HG02870 (cell line): ENCODE data around the gene CCNQ.
A peak's percentile ranks its signal among the peaks of the same experiment; 100 is the strongest.

Experiments
- ATAC-seq: cut with Tn5 transposase; IDR thresholded peaks from one replicate; pipeline ENCODE4 v1.9.1; 2021; ENCODE audit warnings: mild to moderate bottlenecking, moderate library complexity; ENCODE audit not compliant: unreplicated experiment

CCNQ gene

DNA sequence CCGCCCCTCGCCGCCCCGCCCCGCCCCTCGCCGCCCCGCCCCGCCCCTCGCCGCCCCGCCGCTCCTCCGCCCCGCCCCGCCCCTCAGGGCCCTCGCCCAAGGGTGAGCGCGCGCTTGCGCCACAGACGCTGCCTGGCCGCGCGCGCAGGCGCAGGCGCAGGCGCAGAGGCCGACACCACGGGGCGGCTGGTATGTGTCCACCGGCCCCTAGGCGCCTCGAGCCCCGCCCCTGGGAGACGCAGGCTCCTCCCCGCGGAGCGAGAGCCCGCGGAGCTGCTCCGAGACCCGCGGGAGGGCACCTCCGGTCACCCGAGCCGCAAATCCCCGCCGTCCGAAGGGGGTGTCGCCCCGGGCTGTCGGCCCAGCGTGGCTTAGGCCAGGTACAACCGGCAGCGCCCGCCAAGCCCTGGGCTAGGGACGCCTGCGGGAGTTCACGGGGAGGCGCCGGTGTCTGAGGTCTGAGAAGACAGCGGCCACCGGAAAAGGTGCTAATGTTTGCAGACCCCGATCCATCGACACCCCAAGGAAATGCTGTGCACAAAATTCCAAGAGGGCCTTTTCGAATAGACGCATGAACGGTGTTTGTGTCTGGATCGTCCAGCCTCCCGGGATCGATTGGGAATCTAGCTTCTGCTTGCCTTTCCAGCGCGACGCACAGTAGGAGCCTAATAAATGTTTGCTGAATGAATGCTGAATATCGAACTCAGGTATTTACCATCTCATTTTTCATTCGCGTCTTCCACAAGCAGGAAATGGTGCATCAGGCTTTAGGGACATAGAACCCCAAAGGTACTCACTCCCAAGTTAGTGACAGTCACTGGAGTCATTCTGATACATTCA lies 473 bp upstream of the CCNQ start:
- ATAC-seq = peak; percentile 74

DNA sequence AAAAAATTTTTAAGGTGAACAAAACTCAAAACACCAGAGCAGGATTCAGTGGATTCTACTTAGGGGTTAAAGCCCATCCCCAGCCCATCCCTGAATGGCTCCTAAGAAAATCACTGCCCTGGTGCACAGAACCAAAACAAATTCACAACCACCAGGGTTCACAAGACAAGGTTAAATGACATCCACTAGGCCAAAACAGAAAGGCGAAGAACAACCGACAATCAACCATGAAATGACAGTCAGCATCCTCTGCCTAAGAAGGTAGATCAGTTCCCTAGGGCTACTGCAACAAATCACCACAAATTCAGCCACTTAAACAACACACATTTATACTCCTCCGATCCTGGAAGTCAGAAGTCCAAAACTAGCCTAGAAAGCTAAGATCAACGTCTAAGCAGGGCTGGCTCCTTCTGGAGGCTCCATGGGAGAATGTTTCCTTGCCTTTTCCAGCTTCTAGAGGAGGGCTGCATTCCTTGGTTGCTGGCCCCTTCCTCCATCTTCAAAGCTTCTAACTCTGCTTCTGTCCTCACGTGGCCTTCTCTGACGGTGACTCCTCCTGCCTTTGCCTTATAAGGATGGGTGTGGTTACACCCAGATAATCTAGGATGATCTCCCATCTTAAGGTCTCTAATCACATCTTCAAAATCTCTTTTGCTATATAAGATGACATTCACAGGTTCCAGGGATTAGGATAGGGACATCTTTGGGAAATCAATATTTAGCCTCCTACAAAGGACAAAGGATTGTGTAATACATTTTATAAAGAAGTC lies 1.8 kb downstream of the CCNQ start:
- no peak for ATAC-seq

DNA sequence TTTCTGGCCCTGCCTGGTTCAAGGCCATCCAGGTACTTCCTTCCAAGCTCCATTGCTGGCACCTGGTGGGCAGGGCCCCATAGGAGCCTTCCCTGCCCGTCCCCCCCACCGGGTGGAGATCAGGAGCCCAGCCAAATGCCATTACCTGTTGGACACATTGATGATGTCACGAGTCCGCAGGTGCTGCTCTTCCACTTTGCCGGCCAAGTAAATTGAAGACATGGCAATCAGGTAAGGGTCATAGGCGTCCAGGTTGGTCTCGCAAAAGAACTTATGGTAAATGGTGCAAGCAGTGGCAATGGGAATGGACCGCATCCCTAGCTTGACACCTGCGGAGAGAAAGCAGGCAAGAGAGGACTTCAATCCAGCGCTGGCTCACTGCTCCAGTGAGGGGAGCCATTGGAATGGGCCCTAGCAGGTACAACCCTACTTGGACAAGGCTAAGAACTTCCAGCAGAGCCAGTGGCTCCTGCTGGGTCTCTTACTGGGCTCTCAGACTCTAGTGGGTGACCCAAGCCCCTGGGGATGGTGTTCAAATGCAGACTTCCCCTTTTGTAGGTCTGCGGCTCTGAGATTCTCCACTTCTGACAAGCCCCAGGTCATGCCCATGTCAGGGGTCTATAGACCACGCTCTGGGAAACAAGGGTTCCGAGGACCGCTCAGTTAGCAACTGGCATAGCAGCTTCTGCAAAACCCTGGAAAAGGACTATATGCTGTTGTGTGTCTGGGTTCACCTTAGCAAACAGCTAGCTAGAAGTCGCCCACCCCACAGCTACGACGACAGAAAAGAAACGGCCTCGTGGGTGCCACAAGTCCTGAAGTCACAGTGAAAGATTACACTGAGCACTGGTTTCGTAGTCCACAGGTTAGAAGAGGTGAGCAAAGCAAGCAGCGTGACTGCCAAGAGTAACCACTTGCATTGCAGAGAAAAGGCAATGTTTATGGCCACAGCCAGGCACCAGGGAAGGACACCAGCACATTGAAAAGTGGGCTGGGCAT lies 2.8 kb downstream of the CCNQ start:
- ATAC-seq = no peak

DNA sequence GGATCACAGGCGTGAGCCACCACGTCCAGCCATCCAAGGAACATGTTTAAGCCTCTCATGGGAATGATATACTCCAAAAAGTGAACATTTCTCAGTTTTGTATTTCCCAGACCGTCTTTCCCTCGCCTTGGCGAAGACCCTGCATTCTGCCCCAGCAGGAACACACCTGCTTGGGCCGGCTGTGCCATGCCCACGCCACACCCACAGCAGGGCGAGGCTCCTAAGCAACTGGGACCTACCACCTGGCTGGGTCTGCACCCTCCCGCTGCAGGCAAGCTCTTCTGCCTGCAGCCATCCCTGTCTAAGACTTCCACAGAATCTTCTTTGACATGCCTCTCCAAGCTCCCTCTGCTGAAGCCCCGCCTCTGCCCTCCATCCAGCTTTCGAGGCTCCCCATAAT lies 3.6 kb downstream of the CCNQ start:
- no peak for ATAC-seq

DNA sequence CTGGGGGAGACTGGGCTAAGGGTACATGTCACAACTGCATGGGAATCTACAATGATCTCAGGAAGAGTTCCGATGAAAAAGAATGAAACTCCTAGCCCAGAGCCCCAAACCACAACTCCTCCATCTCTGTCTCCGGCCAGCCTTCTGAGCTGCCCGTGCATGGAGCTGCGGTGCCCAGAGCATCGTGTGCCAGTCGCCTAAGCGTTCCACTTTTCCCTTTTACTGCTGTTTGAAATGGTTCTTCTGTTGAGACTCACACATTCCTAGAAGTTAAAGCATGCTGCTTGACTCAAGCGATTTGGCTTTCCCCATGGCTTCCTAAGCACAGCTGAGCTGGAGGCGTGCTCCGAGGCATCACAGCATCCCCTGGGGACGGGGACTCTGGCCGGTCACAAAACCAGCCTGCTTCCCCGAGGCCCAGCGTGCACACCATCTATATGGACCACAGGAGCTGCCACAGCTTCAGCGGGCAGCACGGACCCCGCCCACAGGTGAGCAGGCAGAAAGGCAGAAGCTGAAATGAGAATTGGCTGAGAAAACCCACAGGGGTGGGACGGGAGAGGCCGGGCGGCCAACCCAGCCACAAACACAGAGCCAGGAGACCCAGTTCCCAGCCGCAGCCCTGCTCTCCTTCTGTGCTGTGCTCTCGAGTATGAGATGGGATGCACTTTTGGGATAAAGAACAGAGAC lies 5.0 kb downstream of the CCNQ start:
- no peak for ATAC-seq

DNA sequence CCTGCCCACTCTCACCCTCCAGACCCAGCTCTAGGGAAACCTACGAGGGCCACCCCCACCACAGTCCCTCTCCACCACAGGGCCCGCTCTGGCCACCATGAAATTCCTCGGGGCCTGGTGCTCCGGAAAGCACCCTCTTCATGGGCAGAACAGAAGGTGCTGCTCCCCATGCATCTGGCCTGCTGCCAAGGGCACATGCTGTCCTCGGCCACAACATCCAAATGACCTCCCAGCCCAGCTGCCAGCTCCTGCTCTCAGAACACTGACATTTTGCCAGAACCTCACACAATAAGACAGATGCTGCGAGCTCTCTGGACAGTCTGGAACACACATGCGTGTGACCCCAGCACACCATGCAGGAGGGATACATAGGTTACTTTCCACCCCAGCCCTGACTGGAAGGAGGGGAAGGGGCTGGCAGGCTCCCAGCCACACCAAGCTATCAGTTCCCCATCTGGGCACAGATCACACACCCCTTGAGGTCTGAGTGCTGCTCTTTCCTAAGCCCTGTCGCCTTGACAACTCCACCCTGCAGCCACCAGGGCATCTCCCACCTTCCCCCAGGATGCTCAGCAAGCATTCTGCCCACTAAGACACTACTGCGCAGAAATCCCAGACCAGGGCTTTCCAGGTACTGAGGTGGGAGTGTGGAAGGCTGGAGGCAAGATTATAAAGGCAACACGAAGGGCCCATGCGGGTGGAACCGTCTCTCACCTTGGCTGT lies 5.8 kb downstream of the CCNQ start:
- no peak for ATAC-seq

DNA sequence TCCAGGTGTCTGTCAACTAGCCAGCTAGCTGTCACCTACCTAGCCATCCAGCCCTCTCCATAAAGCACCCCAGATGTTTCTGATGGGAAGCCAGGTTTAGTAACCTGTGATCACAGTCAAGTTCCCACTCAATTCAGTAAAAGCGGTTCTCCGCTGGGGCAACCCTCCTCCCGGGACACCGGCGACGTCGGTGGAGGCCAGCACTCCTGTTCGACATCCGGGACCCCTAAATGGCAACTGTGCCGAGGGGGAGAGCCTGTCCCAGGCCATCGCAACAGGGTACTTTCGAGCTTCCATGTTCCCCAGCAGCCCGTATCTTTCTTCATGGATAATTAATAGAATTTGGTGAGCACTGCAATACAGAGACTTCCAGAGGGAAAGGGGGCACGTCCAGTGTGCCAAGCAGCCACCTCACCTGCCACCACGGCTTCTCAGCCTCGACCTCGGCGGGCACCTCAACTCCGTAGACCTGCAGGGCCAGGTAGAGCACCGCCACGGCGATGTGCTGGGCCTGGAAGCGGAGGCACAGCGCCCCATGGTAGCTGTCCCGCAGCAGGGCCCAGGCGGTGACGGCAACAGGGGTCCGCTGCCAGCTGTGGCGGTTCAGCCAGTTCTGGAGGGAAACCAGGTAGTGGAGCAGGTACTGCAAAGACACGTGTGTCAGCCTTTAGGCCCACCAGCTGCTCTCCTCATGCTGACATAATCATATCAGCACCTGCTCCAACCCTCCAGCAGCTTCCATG lies 6.7 kb downstream of the CCNQ start:
- no peak for ATAC-seq

DNA sequence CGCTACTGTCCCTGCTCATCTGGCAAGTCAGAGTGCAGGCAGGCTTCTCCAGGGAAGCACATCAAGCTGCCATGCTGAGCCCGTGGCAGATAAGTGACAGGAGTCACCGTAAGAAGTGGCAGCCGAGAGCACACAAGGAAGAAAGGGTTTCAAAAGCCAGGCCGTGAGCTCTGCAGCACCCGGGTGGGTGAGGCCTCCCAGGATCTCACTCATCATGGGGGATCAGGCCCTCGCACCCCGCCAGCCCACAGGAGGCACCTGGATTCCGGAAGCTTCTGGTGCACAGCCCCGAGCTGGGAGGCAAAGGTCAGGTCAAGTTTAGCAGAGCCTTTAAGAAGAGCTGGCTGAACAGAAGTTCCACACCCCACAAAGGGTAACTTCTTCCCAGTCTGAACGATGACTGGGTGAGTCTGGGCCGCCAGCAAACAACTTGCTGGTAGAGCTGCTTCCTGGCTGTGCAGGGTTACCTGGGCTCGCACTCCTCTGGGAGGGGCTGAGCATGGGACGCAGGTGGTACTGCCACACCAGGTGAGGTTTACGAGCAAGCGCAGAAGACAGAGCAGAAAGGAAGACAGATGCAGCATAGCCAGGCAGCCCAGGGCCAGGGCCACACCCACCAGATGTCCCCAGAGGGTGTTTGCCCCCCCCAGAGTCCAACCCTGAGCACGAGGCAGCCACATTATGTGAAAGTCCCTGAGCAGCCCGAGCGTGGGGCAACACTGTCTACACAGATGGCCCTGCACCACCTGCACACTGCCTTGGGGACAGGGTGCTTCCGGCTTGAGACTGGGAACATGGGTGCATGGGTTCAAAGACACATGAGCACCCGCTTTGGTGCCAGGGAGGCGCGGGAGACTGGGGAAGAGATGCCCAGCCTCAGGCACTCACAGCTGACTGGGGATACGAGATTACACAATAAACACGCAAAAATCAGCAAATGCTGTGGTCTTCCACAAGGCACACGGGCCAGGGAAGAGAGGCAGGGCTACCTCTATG lies 7.7 kb downstream of the CCNQ start:
- ATAC-seq = no peak

DNA sequence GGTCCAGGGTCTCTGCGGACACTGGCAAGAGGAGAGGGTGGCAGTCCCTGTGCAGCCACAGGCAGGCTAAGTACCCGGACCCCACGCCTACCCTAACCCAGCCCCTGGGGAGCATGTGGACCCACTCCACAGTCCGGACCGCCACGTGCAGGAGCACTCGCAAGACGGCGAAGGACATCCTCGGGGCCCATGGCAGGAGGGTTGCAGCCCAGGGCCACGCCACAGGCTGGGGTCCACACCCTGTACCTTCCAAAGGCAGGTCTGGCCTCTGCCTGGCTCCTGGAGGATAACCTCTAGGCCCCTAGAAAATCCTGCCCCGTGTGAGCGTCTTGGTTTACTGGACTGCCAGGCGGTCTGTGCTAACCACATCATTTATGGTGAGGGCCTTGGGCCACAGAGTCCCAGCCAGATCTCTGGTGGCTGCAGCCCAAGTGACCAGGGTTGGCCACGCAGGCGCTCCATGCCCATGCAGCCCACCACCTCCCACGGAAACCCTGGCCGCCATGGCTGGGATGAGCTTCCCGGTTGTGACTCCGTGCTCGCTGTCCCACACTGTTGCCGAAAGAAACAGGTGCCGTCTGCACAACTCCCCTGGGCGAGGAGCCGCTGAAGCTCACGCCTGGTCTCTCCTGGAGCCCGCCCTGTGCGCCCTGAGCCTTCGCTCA lies 10.0 kb downstream of the CCNQ start:
- ATAC-seq = no peak

DNA sequence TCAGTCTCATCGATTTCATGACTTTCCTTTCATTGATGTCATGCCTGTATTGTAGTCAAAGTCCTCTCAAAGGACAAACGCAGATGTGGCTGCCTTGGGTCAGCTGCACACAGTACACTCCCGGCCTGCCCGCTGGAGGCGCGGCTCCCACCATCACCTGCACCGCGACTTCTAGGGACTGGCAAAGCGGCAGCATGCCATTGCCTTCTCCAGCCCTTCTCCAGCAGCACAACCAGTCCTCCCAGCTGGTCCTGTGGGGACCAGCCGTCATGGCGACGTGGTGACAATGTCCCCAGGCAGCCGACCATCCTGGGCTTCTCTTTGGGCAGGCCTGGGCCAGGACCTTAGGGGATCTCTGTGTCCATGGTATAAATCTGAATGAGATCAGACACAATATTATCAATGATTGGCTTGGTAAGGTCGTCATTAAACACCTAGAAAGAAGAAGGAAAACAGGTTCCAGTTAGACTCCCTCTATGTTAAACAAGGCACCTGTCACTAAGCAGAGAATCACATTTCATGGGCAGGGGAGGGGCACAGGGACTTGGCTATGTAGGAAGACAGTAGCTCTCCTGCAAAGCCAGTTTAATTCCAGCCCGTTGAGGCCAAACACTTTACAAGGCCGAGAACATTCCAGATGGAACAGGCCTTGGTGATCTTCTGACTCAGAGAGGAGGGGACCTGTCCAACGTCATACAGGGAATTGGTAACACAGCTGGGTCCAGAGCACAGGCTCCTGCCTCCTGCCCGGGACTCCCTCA lies 10.7 kb downstream of the CCNQ start:
- no peak for ATAC-seq

DNA sequence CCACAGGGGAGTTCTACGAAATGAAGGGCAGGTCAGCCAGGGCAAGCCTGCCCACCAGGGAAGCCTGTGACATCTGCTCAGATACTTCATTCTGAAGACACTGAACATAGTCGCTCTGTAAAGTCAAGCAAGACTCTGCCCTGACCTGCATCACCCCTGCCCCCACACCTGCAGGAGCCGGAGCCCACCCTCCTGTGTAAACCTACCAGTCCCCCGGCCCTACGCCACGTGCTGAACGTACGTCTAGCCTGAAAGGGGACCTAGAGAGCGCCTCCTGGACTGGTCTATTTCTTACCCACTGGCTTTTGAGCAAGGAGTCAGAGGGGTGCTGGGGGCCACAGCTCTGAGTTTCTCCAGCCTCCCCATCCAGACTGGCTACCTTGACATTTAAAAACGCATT lies 11.6 kb downstream of the CCNQ start:
- no peak for ATAC-seq

DNA sequence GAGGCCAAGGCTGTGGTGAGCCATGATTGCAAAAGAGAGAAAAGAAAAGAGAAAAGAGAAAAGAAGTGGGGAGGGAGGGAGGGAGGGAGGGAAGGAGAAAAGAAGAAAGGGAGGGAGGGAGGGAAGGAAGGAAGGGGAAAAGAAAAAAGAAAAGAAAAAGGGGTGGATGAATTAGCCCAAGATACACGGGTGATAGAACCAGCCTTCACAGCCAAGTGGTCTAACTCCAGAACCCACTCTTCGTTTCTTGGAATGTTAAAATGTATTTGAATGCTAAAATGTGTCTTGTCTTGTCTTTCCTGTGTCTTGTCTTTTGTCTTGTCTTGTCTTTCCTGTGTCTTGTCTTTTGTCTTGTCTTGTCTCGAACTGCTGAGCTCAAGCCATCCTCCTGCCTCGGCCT lies 13.1 kb downstream of the CCNQ start:
- ATAC-seq = no peak

DNA sequence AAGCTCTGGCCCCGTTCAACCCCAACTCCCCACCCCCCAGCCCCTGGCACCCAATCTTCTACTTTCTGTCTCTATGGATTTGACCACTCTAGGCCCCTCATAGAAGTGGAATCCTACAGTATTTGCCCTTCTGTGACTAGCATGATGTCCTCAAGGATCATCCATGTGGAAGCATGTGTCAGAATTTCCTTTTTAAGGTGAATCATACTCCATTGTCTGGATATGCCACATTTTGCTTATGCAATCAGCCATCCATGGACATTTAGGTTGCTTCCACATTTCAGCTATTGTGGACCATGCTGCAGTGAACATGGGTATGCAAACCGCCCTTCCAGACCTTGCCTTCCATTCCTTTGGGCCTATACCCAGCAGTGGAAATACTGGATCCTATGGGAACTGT lies 15.5 kb downstream of the CCNQ start:
- ATAC-seq = no peak

DNA sequence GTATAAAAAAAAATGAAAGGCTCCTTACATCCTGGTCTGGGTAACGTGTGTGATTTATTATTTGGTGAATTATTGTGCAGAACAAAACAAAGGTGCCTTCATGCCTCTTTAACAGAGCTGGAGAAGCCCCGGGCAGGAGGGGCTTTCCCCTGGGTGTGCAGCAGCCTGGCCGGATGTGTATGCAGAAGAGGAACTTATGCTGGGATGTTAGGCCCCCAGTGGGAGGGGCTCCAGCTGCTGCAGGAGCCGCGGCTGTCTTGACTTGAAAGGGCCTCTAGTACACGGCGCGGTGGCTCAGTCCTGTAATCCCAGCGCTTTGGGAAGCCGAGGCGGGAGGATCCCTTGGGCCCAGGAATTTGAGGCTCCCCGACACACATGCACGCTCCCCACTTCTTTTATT lies 16.0 kb downstream of the CCNQ start:
- peak; percentile 94 for ATAC-seq

DNA sequence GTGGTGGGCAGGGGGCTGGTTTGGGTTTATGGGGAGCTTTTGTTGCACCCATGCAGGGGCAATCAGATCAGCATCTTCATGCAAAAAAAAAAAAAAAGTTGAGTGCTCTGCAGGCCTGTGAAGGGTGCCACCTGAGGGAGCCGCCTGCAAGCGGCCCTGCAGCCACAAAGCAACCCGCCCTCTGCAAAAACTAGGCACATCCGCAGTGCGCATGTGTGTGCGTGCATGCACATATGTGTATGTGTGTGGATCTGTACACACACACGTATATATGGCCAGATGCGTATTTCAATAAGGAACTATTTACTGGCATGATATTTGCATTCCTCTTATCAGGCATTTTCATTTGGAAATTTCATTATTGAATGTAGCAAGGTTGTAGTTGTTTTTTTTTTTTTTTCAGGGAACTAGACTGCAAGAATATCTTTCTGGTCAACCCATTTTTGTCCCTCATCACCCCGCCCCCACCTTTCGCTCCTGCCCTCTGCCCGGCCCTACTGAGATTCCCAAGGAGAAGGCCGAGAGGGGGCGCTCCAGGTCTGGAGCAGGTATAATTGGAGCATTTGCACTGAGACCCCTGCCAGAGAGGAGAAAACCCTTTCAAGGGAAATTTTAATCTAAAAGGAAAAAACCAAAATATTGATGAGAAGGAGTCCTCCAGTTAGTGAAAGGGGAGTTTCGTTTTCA lies 18.1 kb downstream of the CCNQ start:
- ATAC-seq = no peak

DNA sequence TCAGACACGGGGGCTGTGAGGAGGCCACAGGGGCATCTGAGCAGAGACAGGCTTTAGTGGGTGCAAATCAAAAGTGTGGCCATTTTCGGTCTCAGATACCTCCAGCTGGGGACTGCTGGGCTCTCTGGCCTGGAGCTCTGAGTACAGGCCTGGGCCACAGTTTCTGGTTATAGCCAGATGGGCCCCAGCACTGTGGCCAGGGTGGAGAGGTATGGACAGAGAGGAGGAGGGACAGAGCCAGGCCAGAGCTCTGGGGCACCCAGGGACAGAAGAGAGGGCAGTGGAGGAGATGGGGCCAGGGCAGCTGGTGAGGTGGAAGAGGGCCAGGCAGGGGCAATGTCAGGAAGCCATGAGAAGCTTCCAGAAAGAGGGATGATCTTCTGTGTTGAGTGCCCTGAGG lies 20.1 kb downstream of the CCNQ start:
- no peak for ATAC-seq
